AG04449 (cell line): ENCODE results near the gene TFEB.

Experiments
- CTCF ChIA-PET: fragments of 350-600 bp; formaldehyde crosslinking; extraction: SDS; loops from one replicate; lab custom pipeline; 2021; ENCODE audit warnings: antibody characterized with exemption; lab: Yijun Ruan, JAX
- POLR2A ChIA-PET: fragments of 400-600, 350-600 bp; formaldehyde crosslinking; extraction: SDS; loops from one replicate; lab custom pipeline; 2020; ENCODE audit warnings: antibody characterized with exemption, inconsistent platforms; lab: Yijun Ruan, JAX
- DNase-seq: peaks from one replicate; pipeline ENCODE4 v3.0.0-alpha.2; 2010; ENCODE audit warnings: low read depth, low spot score
- H3K4me3 ChIP-seq: 2 replicates; pipeline ENCODE4 v1.5.1; 2011; ENCODE audit warnings: low read depth, mild to moderate bottlenecking, control low read depth, low read length
- TF ChIP-seq, protein P1 (sequence below): IDR thresholded peaks from one replicate; pipeline ENCODE4 v1.5.1; 2011; ENCODE audit warnings: mild to moderate bottlenecking, moderate library complexity, low read length, control low read depth, inconsistent platforms; ENCODE audit not compliant: insufficient read depth; ENCODE audit errors: missing control alignments

The TFEB gene

GRCh38 chr6:41700463-41701347 is 34.7 kb downstream of the TFEB start:
- DNase-seq = no peak
- no peak overlapping the region for H3K4me3 ChIP-seq
- TF ChIP-seq, protein P1, sequence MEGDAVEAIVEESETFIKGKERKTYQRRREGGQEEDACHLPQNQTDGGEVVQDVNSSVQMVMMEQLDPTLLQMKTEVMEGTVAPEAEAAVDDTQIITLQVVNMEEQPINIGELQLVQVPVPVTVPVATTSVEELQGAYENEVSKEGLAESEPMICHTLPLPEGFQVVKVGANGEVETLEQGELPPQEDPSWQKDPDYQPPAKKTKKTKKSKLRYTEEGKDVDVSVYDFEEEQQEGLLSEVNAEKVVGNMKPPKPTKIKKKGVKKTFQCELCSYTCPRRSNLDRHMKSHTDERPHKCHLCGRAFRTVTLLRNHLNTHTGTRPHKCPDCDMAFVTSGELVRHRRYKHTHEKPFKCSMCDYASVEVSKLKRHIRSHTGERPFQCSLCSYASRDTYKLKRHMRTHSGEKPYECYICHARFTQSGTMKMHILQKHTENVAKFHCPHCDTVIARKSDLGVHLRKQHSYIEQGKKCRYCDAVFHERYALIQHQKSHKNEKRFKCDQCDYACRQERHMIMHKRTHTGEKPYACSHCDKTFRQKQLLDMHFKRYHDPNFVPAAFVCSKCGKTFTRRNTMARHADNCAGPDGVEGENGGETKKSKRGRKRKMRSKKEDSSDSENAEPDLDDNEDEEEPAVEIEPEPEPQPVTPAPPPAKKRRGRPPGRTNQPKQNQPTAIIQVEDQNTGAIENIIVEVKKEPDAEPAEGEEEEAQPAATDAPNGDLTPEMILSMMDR = no peak
- POLR2A ChIA-PET = interaction anchor here (1.2 kb wide), 1 partner anchor 33 kb away, joined by 4 read pairs; no protein-coding TSS in a partner anchor
- CTCF ChIA-PET = interaction anchor here (0.9 to 5.6 kb wide), 11 partner anchors 7 to 333 kb away, joined by 3 to 37 read pairs (median 6); partner anchors contain the start of gene TFEB

DNA sequence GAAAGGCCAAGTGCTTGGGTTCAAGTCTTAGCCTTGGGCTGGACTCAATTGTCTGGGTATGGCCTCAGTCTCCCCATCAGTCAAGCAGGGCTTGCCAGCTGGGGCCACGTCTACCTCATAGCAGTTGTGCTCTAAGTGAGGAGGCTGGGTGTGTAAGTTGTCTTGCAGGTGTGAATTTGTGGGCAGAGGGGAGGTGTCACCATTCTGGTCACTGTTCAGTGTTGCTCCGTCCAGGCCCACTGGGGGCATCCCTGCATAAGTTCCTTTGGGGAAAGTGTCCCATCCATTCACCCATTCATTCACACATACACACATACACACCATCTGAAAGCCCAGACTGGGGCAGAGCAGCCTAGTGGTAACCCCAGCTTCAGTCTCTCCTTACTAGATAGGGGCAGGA is 36.3 kb downstream of the TFEB start:
- TF ChIP-seq, protein P1 = no peak
- peak overlapping the region; percentile 13; the same call in 1 of the 2 replicates for H3K4me3 ChIP-seq
- no peak for DNase-seq
- POLR2A ChIA-PET = interaction anchor here (1.0 to 1.7 kb wide), 5 partner anchors 7 to 34 kb away, joined by 3 to 12 read pairs (median 5); no protein-coding TSS in a partner anchor
- CTCF ChIA-PET = interaction anchor here (0.9 to 5.6 kb wide), 9 partner anchors 9 to 331 kb away, joined by 3 to 37 read pairs (median 4); no protein-coding TSS in a partner anchor

GRCh38 chr6:41697861-41698781 is 37.3 kb downstream of the TFEB start:
- ChIA-PET POLR2A (interaction anchor here (0.6 to 1.7 kb wide), 7 partner anchors 8 to 35 kb away, joined by 3 to 12 read pairs (median 4); no protein-coding TSS in a partner anchor), CTCF (interaction anchor here (0.7 to 5.6 kb wide), 8 partner anchors 9 to 330 kb away, joined by 3 to 37 read pairs (median 8); partner anchors contain the start of gene TFEB)
- TF ChIP-seq, protein P1 = no peak
- DNase-seq = peak; percentile 95
- peak overlapping the region; percentile 13 for H3K4me3 ChIP-seq

GRCh38 chr6:41696788-41697187 is 38.6 kb downstream of the TFEB start:
- DNase-seq = no peak
- TF ChIP-seq, protein P1 = no peak
- CTCF ChIA-PET = interaction anchor here (1.7 to 14.7 kb wide), 5 partner anchors 11 to 328 kb away, joined by 6 to 414 read pairs (median 15); partner anchors contain the start of gene TOMM6
- no peak overlapping the region for H3K4me3 ChIP-seq
- POLR2A ChIA-PET = no interaction called here

DNA sequence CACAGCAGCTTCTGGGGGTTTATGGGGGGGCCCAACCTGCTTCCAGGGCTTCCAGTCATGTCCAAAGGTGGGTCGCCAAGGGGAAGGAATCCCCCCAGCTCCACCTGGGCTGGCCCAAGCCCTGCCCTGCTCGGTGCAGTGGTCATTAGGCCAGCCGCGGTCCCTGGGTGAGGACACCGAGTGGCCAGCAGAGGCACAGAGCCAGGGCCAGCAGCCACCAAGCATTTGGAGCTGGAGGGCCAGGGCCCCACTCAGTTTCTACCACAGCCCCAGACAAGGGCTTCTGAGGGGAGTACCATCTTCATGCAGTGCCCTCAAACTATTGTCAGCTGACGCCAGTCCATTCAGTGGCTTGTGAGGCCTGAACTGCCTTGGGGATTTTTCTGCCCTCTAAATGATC is 39.6 kb downstream of the TFEB start:
- POLR2A ChIA-PET = interaction anchor here (1.4 kb wide), 1 partner anchor 38 kb away, joined by 5 read pairs; no protein-coding TSS in a partner anchor
- TF ChIP-seq, protein P1 = no peak

More for the DNA sequence above, 39.6 kb downstream of the TFEB start:
- no peak overlapping the region for H3K4me3 ChIP-seq
- CTCF ChIA-PET = interaction anchor here (1.1 to 14.7 kb wide), 10 partner anchors 10 to 327 kb away, joined by 3 to 414 read pairs (median 6); partner anchors contain the start of gene TOMM6
- no peak for DNase-seq
